ENCODE measurements around the gene ACER3.

DNA sequence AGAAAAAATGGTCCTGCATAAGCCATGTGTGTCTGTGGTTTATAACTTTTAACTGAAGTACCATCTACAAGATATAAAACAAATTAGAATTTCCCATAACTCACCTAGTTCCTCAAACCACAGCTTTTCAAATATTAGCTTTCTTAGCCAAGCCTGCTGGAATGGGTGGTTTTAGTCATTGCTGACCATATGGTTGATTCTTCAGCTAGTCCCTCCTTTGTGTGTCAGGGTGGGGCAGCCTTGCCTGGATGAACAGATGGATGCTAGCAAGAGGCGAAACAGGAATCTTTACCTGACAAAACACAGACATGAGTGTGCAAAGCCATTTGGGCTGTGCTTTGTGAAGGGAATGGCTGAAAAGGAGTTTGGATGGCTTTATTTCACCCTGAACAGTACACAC, 166.6 kb downstream of the ACER3 start:
- TF ChIP-seq, protein P1, sequence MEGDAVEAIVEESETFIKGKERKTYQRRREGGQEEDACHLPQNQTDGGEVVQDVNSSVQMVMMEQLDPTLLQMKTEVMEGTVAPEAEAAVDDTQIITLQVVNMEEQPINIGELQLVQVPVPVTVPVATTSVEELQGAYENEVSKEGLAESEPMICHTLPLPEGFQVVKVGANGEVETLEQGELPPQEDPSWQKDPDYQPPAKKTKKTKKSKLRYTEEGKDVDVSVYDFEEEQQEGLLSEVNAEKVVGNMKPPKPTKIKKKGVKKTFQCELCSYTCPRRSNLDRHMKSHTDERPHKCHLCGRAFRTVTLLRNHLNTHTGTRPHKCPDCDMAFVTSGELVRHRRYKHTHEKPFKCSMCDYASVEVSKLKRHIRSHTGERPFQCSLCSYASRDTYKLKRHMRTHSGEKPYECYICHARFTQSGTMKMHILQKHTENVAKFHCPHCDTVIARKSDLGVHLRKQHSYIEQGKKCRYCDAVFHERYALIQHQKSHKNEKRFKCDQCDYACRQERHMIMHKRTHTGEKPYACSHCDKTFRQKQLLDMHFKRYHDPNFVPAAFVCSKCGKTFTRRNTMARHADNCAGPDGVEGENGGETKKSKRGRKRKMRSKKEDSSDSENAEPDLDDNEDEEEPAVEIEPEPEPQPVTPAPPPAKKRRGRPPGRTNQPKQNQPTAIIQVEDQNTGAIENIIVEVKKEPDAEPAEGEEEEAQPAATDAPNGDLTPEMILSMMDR (IDR thresholded peaks at IDR 0.05): no peak
- no peak for TF ChIP-seq POLR2A (IDR thresholded peaks at IDR 0.05)

Data from thyroid gland (tissue), 4 donors.